Measurements from ENCODE around the gene ANGPTL2.

The ANGPTL2 gene

DNA sequence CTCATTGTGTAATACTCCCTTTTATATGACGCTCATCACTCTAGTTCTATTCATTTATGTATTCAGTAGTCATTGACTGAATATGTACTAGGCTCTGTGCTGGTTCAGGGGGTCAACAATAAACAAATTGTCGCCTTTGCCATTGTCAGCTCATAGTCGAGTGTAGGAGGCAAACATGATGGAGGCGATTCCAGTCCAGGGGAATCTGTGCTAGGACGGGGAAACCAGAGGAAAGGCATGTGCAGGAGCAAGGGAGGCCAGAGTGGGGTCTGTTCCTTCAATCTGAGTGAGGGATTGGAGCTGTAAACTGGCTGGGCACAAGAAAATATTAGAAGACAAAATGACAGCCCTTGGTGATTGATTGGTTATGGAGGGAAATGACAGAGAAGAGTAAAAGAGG, 83.9 kb downstream of the ANGPTL2 start:
- no peak for DNase-seq

Data from activated naive CD4-positive, alpha-beta T cell (primary cell).